ENCODE data around the gene TIMP3. TPM values are rescaled to one million over a fixed set of nuclear protein-coding genes. Genes with fewer than 3 reads are reported as not detected.

TIMP3 gene
- total and polyA plus RNA-seq, 2 of the 4 experiments (the other 2 are of a cell fraction), result 98.8 to 179 TPM

DNA sequence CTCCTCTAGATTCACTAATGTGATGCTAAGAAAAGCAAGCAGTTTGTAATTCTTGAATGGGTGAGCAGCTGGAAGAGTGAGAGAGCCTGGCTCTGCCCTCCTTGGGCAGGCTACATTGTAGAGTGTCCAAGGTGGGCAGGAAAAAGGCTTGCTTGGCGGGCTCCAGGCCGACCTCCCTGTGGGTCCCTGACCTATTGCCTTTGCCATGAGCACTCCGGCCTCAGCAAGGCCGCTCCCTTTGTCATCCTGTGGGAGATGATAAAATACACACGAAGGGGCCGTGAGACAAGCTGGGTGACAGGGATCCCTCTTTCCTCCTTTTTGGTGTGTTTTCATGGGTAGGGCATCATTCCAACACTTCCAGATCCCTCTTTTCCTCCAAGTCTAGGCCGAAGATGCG lies 41.8 kb downstream of the TIMP3 start:
- H2AK9ac ChIP-seq (replicated peaks; ENCODE audit: low read depth, low read length, poor library complexity), result no peak overlapping the region
- H3K18ac ChIP-seq (ENCODE audit: low read depth, low read length), result no peak overlapping the region
- H3K36me3 ChIP-seq (ENCODE audit: control insufficient read depth, insufficient read depth, low read length), result peaks cover 60% of the 10 kb centered on the region
- H2BK5ac ChIP-seq (ENCODE audit: low read depth, low read length, poor library complexity, severe bottlenecking), result no peak overlapping the region
- no peak overlapping the region for H2AFZ ChIP-seq (replicated peaks; ENCODE audit: low read length, poor library complexity)
- TF ChIP-seq RCOR1 (IDR thresholded peaks at IDR 0.05; ENCODE audit: insufficient replicate concordance, low read length), result no peak
- no peak for TF ChIP-seq RAD21 (IDR thresholded peaks at IDR 0.05; ENCODE audit: low read length)
- TF ChIP-seq MAFK (IDR thresholded peaks at IDR 0.05; ENCODE audit: low read depth, low read length), result no peak
- TF ChIP-seq BHLHE40 (IDR thresholded peaks at IDR 0.05; ENCODE audit: low read depth, low read length), result no peak
- TF ChIP-seq, protein P1, sequence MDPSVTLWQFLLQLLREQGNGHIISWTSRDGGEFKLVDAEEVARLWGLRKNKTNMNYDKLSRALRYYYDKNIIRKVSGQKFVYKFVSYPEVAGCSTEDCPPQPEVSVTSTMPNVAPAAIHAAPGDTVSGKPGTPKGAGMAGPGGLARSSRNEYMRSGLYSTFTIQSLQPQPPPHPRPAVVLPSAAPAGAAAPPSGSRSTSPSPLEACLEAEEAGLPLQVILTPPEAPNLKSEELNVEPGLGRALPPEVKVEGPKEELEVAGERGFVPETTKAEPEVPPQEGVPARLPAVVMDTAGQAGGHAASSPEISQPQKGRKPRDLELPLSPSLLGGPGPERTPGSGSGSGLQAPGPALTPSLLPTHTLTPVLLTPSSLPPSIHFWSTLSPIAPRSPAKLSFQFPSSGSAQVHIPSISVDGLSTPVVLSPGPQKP (IDR thresholded peaks at IDR 0.05; ENCODE audit: borderline replicate concordance, low read depth, low read length), result no peak
- TF ChIP-seq FOS (IDR thresholded peaks at IDR 0.05; ENCODE audit: low read depth, low read length), result no peak
- TF ChIP-seq CEBPB (IDR thresholded peaks at IDR 0.05; ENCODE audit: low read depth, low read length), result no peak
- no peak for TF ChIP-seq CHD1 (IDR thresholded peaks at IDR 0.05; ENCODE audit: low read depth, low read length)
- no peak for TF ChIP-seq MXI1 (IDR thresholded peaks at IDR 0.05; ENCODE audit: borderline replicate concordance, low read depth, low read length)
- no peak for TF ChIP-seq NFE2L2 (IDR thresholded peaks at IDR 0.05; ENCODE audit: low read depth, low read length)
- TF ChIP-seq MAZ (IDR thresholded peaks at IDR 0.05; ENCODE audit: borderline replicate concordance, low read depth, low read length), result no peak
- no peak overlapping the region for H3K4me2 ChIP-seq (ENCODE audit: low read depth, low read length)
- H3K4me3 ChIP-seq (ENCODE audit: insufficient read depth, low read depth, low read length), result no peak overlapping the region
- peaks cover 10% of the 10 kb centered on the region; the same call in 1 of the 2 replicates for H3K4me1 ChIP-seq (ENCODE audit: control insufficient read depth, insufficient read depth, low read length)
- dilution Hi-C loops (cut with HindIII; ENCODE audit: low sequenced_read_pairs, unreplicated experiment), result no loop called here
- CTCF ChIA-PET, result no interaction called here
- ATAC-seq (ENCODE audit: low read depth) (no peak), DNase-seq (no peak)
- H4K5ac ChIP-seq (ENCODE audit: low read depth, low read length), result no peak overlapping the region
- no peaks in the 10 kb centered on the region for H3K9me3 ChIP-seq (ENCODE audit: control insufficient read depth, insufficient read depth, low read length)
- H4K91ac ChIP-seq (ENCODE audit: insufficient read depth, low read depth, low read length), result no peak overlapping the region
- POLR2A ChIA-PET (ENCODE audit: unreplicated experiment), result interaction anchor here (0.6 kb wide), 1 partner anchor 15 kb away, joined by 3 read pairs; no protein-coding TSS in a partner anchor
- in situ Hi-C loops (cut with MboI; ENCODE audit: low sequenced_read_pairs), result no loop called here
- no peak overlapping the region for H3K23ac ChIP-seq (ENCODE audit: low read depth, low read length)
- no peak overlapping the region for H3K56ac ChIP-seq (ENCODE audit: extremely low read depth, insufficient read depth, low read length)
- peaks cover 35% of the 10 kb centered on the region for H3K9me1 ChIP-seq (ENCODE audit: insufficient read depth, low read length)
- no peaks in the 10 kb centered on the region for H3K27me3 ChIP-seq (ENCODE audit: control insufficient read depth, insufficient read depth, low read length)
- H3K27ac ChIP-seq (ENCODE audit: insufficient read depth, low read length), result no peak overlapping the region
- H3K14ac ChIP-seq (replicated peaks; ENCODE audit: low read depth, low read length), result no peak overlapping the region
- H2BK15ac ChIP-seq (ENCODE audit: low read depth, low read length), result no peak overlapping the region
- BruUV-seq (replicated peaks), result no TSS peak
- no peak overlapping the region for H3K9ac ChIP-seq (ENCODE audit: low read depth, low read length)
- peaks cover 39 to 88% of the 10 kb centered on the region in 2 experiments for H3K79me1 ChIP-seq (ENCODE audit: low read depth in 1 of 2, low read length in 2 of 2)
- intact Hi-C loops (cut with micrococcal nuclease), result no loop called here
- WGBS, 2 experiments (ENCODE audit: extremely low coverage in 2 of 2, insufficient read length in 1 of 2), result no CpG with 5 or more reads among the region's 8 CpGs
- H4K8ac ChIP-seq (ENCODE audit: low read depth in 2 of 2, low read length in 2 of 2), result no peak overlapping the region
- no peak overlapping the region for H2BK120ac ChIP-seq (ENCODE audit: low read depth, low read length)
- H3K4ac ChIP-seq (ENCODE audit: low read depth, low read length), result no peak overlapping the region
- peaks cover 100% of the 10 kb centered on the region for H4K20me1 ChIP-seq (ENCODE audit: insufficient read depth, low read length)
- H2BK20ac ChIP-seq (ENCODE audit: low read depth, low read length), result no peak overlapping the region
- H2AK5ac ChIP-seq (ENCODE audit: low read depth, low read length), result no peak overlapping the region

Data from IMR-90 (cell line).